GM10248 (cell line): Measurements from ENCODE around the gene CHST9.

ENCODE experiments used
- CTCF ChIA-PET: fragments of 300-600 bp; sonication (Branson Sonifier 250); formaldehyde crosslinking; extraction: SDS; loops from one replicate; lab custom pipeline; 2021; ENCODE audit warnings: antibody characterized with exemption; lab: Yijun Ruan, JAX
- POLR2A ChIA-PET: fragments of 350-650 bp; sonication (Branson Sonifier 250); formaldehyde crosslinking; extraction: SDS; loops from one replicate; lab custom pipeline; 2020; ENCODE audit warnings: antibody characterized with exemption; lab: Yijun Ruan, JAX
- DNase-seq: peaks from one replicate; pipeline ENCODE4 v3.0.0; 2012; ENCODE audit errors: extremely low spot score
- CTCF ChIP-seq: IDR thresholded peaks from 2 replicates; pipeline ENCODE4 v1.5.1; 2012; ENCODE audit warnings: mild to moderate bottlenecking, low read depth; ENCODE audit errors: extremely low read depth, missing control alignments, control extremely low read depth

CHST9 gene

GRCh38 chr18:26902291-26902690 is 282.8 kb downstream of the CHST9 start:
- ChIA-PET CTCF (no interaction called here), POLR2A (no interaction called here)
- TF ChIP-seq CTCF: no peak

DNA sequence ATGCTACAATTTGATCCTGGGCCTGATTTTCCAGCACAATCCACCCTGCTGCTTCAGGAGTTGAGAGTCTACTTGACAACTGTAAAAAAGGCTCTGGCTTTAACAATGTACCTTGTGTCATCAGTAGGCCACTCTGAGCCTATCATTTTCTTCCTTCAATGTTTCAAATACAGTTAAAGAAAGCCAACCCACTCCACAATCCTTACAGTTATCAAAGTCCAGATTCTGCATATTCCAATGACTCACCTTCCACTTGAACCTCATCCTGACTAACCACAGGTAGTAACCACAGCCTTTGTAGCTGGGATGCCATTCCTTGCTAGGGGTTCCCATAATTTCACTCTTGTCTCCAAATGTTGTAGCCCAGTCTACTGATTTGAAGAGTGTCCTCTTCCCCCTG is 284.1 kb downstream of the CHST9 start:
- POLR2A ChIA-PET: no interaction called here
- CTCF ChIA-PET: no interaction called here
- TF ChIP-seq CTCF: no peak
- no peak for DNase-seq

More at GRCh38 chr18:26902291-26902690, 282.8 kb downstream of the CHST9 start:
- DNase-seq: no peak

- CTCF ChIA-PET: interaction anchor here (1.5 kb wide), 1 partner anchor 22 kb away, joined by 4 read pairs; no protein-coding TSS in a partner anchor
- POLR2A ChIA-PET: no interaction called here
- no peak for TF ChIP-seq CTCF
- DNase-seq: no peak
These were observed 290.7 kb downstream of the CHST9 start for GRCh38 chr18:26894426-26894825.

- no peak for TF ChIP-seq CTCF
- DNase-seq: no peak
- CTCF ChIA-PET: interaction anchor here (1.0 kb wide), 1 partner anchor 24 kb away, joined by 3 read pairs; no protein-coding TSS in a partner anchor
- POLR2A ChIA-PET: no interaction called here
These were observed 291.1 kb downstream of the CHST9 start for GRCh38 chr18:26893996-26894395.

DNA sequence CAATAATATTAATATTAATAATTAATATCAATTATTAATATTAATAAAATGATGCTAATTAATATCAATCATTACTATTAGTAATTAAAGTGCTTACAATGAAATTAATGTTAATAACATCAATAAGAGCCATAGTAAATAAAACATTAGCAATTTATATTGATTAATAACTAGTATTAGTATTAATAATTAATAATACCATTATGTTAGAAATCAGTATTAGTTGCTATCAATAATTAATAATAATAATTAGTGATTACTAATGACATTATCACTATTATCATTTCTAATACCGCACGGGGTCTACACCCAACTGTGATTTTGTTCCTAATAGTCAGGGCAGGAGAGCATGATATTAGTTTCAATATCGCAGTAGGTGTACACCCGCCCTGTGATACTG is 296.8 kb downstream of the CHST9 start:
- TF ChIP-seq CTCF: no peak
- ChIA-PET CTCF (no interaction called here), POLR2A (no interaction called here)
- DNase-seq: no peak

DNA sequence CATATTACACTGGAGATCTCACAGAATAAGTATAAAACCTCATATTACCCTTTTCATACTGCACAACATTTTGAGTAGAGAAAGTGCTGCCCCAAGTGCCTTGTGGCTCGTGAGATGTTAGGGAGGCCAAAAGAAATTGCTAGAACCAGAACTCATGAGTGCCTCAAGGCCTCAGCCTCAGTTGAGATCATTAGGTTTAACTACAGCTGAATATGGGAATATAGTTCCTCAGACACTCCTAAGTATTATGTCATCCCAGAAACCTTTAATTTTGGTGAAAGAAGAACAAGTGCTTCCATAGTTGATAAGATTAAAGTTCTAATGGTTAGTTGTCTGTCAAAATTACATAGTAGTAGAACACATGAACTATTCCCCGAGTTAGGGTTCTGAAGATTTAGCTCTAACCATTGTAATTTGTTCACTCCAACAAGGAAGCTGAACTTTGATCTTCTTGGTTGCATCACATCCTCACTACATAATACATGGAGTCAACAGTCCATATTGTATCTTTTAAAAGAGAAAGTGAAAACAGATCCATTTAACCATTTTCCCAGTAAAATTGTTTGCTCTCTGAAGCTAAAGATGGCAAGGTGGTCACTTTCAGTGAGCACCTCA is 310.0 kb downstream of the CHST9 start:
- POLR2A ChIA-PET: no interaction called here

More for the DNA sequence above, 310.0 kb downstream of the CHST9 start:
- TF ChIP-seq CTCF: no peak
- no peak for DNase-seq
- CTCF ChIA-PET: no interaction called here
